H1 (cell line): ENCODE results near the gene SMARCC2. TPM values are rescaled to one million over a fixed set of nuclear protein-coding genes. Genes with fewer than 3 reads are reported as not detected.

Experiments
- CTCF ChIA-PET: fragments of 300-600 bp; sonication (Branson Sonifier 250); formaldehyde crosslinking; loops from one replicate; lab custom pipeline; 2021; ENCODE audit not compliant: partially characterized antibody; lab: Charles Lee
- POLR2A ChIA-PET: fragments of 300-600 bp; sonication (Branson Sonifier 250); formaldehyde crosslinking; loops from one replicate; lab custom pipeline; 2021; ENCODE audit warnings: inconsistent platforms; ENCODE audit not compliant: partially characterized antibody; lab: Charles Lee
- DNase-seq, 2 experiments: peaks; one replicate each; pipeline versions ENCODE4 v3.0.0 to v3.0.0-alpha.2; 2010 to 2022; ENCODE audit warnings: low spot score in 2 of 2, low read depth in 1 of 2, mixed read lengths in 1 of 2
- FAIRE-seq: peaks from 2 replicates; lab custom pipeline; 2011; peaks lifted over from hg19 to GRCh38; lab: Jason Lieb, UNC
- H2AFZ ChIP-seq: 2 replicates; pipeline ENCODE4 v1.8.1; 2012; ENCODE audit warnings: low read length, inconsistent platforms
- H2AK5ac ChIP-seq: 2 replicates; pipeline ENCODE4 v1.6.1; 2013; ENCODE audit warnings: low read depth, low read length
- H2BK120ac ChIP-seq: replicated peaks from 2 replicates; pipeline ENCODE3; 2013; ENCODE audit warnings: low read depth, low read length, inconsistent platforms
- H2BK12ac ChIP-seq: 2 replicates; pipeline ENCODE4 v1.6.1; 2013; ENCODE audit warnings: low read depth, low read length
- H2BK15ac ChIP-seq: 2 replicates; pipeline ENCODE4 v1.6.1; 2013; ENCODE audit warnings: low read length
- H2BK20ac ChIP-seq: 2 replicates; pipeline ENCODE4 v1.6.1; 2013; ENCODE audit warnings: low read length
- H2BK5ac ChIP-seq: 2 replicates; pipeline ENCODE4 v1.6.1; 2013; ENCODE audit warnings: low read depth, low read length
- H3K14ac ChIP-seq: 2 replicates; pipeline ENCODE4 v1.6.1; 2013; ENCODE audit warnings: inconsistent platforms; ENCODE audit not compliant: insufficient read length
- H3K18ac ChIP-seq: 2 replicates; pipeline ENCODE4 v1.6.1; 2013; ENCODE audit warnings: low read length; ENCODE audit errors: extremely low read depth
- H3K23ac ChIP-seq: 2 replicates; pipeline ENCODE4 v1.6.1; 2013; ENCODE audit warnings: inconsistent platforms; ENCODE audit not compliant: insufficient read length
- H3K23me2 ChIP-seq: 2 replicates; pipeline ENCODE4 v1.6.1; 2013; ENCODE audit warnings: low read depth, low read length
- H3K27ac ChIP-seq: 2 replicates; pipeline ENCODE4 v1.6.1; 2011; ENCODE audit warnings: low read depth, low read length, inconsistent platforms
- H3K27me3 ChIP-seq, 4 experiments: replicated peaks in 1 of 4; 1 replicate in 1 of 4; 2 replicates in 3 of 4; pipeline versions ENCODE4 v1.6.1 to v1.8.1; 2011 to 2013; ENCODE audit warnings: low read length in 3 of 4, mild to moderate bottlenecking in 3 of 4, inconsistent platforms in 2 of 4, mixed read lengths in 2 of 4, moderate library complexity in 1 of 4; ENCODE audit not compliant: control insufficient read depth in 3 of 4, insufficient read depth in 3 of 4; ENCODE audit errors: extremely low read depth in 1 of 4
- H3K36me3 ChIP-seq, 4 experiments: 2 replicates each; pipeline versions ENCODE4 v1.6.1 to v1.8.1; 2011 to 2013; ENCODE audit warnings: mild to moderate bottlenecking in 4 of 4, low read length in 3 of 4, moderate library complexity in 2 of 4, control low read depth in 1 of 4, inconsistent platforms in 1 of 4; ENCODE audit not compliant: insufficient read depth in 4 of 4, control insufficient read depth in 2 of 4
- H3K4ac ChIP-seq: replicated peaks from 2 replicates; pipeline ENCODE3; 2013; ENCODE audit warnings: low read length, low read depth, mixed read lengths, inconsistent platforms; ENCODE audit not compliant: insufficient read length
- H3K4me1 ChIP-seq, 4 experiments: replicated peaks in 1 of 4; 1 replicate in 1 of 4; 2 replicates in 3 of 4; pipeline versions ENCODE4 v1.6.1 to v1.8.1; 2011 to 2013; ENCODE audit warnings: low read length in 3 of 4, inconsistent platforms in 2 of 4, mixed read lengths in 1 of 4; ENCODE audit not compliant: insufficient read depth in 4 of 4, control insufficient read depth in 3 of 4
- H3K4me2 ChIP-seq, 2 experiments: 2 replicates each; pipeline versions ENCODE4 v1.6.1 to v1.8.1; 2011 to 2013; ENCODE audit warnings: low read depth in 2 of 2, low read length in 2 of 2, control low read depth in 1 of 2, inconsistent platforms in 1 of 2, mild to moderate bottlenecking in 1 of 2; ENCODE audit not compliant: insufficient read depth in 1 of 2
- H3K4me3 ChIP-seq, 4 experiments: fragments of 200-600, 300-600 bp in 1 of 4; sonication (generic), shearing (Covaris generic), sonication (Bioruptor Twin) in 1 of 4; 2 replicates each; pipeline versions ENCODE4 v1.5.1 to v1.8.1; 2011 to 2016; ENCODE audit warnings: low read length in 4 of 4, low read depth in 3 of 4, control low read depth in 2 of 4, inconsistent platforms in 2 of 4, mild to moderate bottlenecking in 2 of 4, mixed read lengths in 1 of 4, moderate library complexity in 1 of 4; ENCODE audit not compliant: insufficient read depth in 2 of 4; ENCODE audit errors: extremely low read depth in 1 of 4
- H3K56ac ChIP-seq: replicated peaks from 2 replicates; pipeline ENCODE3; 2013; ENCODE audit warnings: low read depth, mild to moderate bottlenecking, mixed read lengths, low read length, inconsistent platforms; ENCODE audit not compliant: insufficient read length
- H3K79me1 ChIP-seq: 2 replicates; pipeline ENCODE4 v1.6.1; 2013; ENCODE audit warnings: low read depth, low read length, control low read depth
- H3K79me2 ChIP-seq, 2 experiments: 2 replicates each; pipeline versions ENCODE4 v1.6.1 to v1.8.1; 2012 to 2013; ENCODE audit warnings: low read length in 2 of 2, mild to moderate bottlenecking in 2 of 2, inconsistent platforms in 1 of 2; ENCODE audit not compliant: insufficient read depth in 2 of 2, control insufficient read depth in 1 of 2
- H3K9ac ChIP-seq, 4 experiments: replicated peaks in 1 of 4; 1 replicate in 1 of 4; 2 replicates in 3 of 4; pipeline versions ENCODE4 v1.6.1 to v1.8.1; 2011 to 2013; ENCODE audit warnings: low read depth in 3 of 4, low read length in 3 of 4, control low read depth in 2 of 4, mild to moderate bottlenecking in 2 of 4, moderate library complexity in 2 of 4, inconsistent platforms in 1 of 4; ENCODE audit errors: extremely low read depth in 1 of 4
- H3K9me3 ChIP-seq, 2 experiments: 2 replicates each; pipeline versions ENCODE4 v1.6.1 to v1.8.1; 2012 to 2013; ENCODE audit warnings: mild to moderate bottlenecking in 2 of 2, moderate library complexity in 2 of 2, control low read depth in 1 of 2, inconsistent platforms in 1 of 2, low read depth in 1 of 2, low read length in 1 of 2, mixed read lengths in 1 of 2; ENCODE audit not compliant: insufficient read depth in 2 of 2
- H4K20me1 ChIP-seq, 2 experiments: replicated peaks in 1 of 2; 2 replicates each; pipeline versions ENCODE3 to v1.8.1; 2011 to 2013; ENCODE audit warnings: inconsistent platforms in 2 of 2, low read length in 2 of 2, mild to moderate bottlenecking in 1 of 2; ENCODE audit not compliant: insufficient read depth in 2 of 2, control insufficient read depth in 1 of 2
- H4K5ac ChIP-seq: 2 replicates; pipeline ENCODE4 v1.6.1; 2013; ENCODE audit warnings: low read length, low read depth, mixed read lengths, inconsistent platforms; ENCODE audit not compliant: insufficient read length
- H4K8ac ChIP-seq: 2 replicates; pipeline ENCODE4 v1.8.0; 2013; ENCODE audit warnings: mild to moderate bottlenecking, moderate library complexity, low read length, inconsistent platforms; ENCODE audit not compliant: insufficient read depth; ENCODE audit errors: extremely low read depth
- H4K91ac ChIP-seq: replicated peaks from 2 replicates; pipeline ENCODE3; 2013; ENCODE audit warnings: low read length, mixed read lengths, inconsistent platforms; ENCODE audit not compliant: insufficient read length
- EP300 ChIP-seq, 2 experiments: IDR thresholded peaks; 1 replicate in 1 of 2; 2 replicates in 1 of 2; pipeline ENCODE4 v1.6.1; 2011 to 2012; ENCODE audit warnings: low read depth in 2 of 2, low read length in 2 of 2, mild to moderate bottlenecking in 2 of 2, borderline replicate concordance in 1 of 2, inconsistent platforms in 1 of 2, moderate library complexity in 1 of 2
- GABPA ChIP-seq: IDR thresholded peaks from 2 replicates; pipeline ENCODE4 v1.6.1; 2011; ENCODE audit warnings: mild to moderate bottlenecking, low read length, moderate library complexity, borderline replicate concordance; ENCODE audit not compliant: insufficient read depth
- POLR2A ChIP-seq, 2 experiments: IDR thresholded peaks; 1 replicate in 1 of 2; 2 replicates in 1 of 2; pipeline ENCODE4 v1.6.1; 2011; ENCODE audit warnings: low read depth in 2 of 2, low read length in 2 of 2, mild to moderate bottlenecking in 2 of 2; ENCODE audit errors: control extremely low read depth in 1 of 2
- SUZ12 ChIP-seq: fragments of 200-600 bp; sonication (generic); IDR thresholded peaks from 2 replicates; pipeline ENCODE4 v1.6.1; 2012; ENCODE audit warnings: mild to moderate bottlenecking, inconsistent platforms, low read length, moderate library complexity, mixed read lengths
- TAF1 ChIP-seq: IDR thresholded peaks from 2 replicates; pipeline ENCODE4 v1.6.1; 2011; ENCODE audit warnings: mild to moderate bottlenecking, low read depth, low read length
- USF2 ChIP-seq: IDR thresholded peaks from 2 replicates; pipeline ENCODE4 v1.6.1; 2011; ENCODE audit warnings: low read length, improper control_type of control experiment
- YY1 ChIP-seq: IDR thresholded peaks from 2 replicates; pipeline ENCODE4 v1.6.1; 2011; ENCODE audit warnings: low read depth, mild to moderate bottlenecking, low read length
- WGBS, 2 experiments: shearing (Covaris generic) in 1 of 2; methylation state at CpG; one replicate each; pipeline versions ENCODE4 v1.1.6 to v1.1.7; 2013 to 2015; ENCODE audit warnings: low lambda C conversion rate in 2 of 2, mixed read lengths in 2 of 2, inconsistent platforms in 1 of 2, low coverage in 1 of 2, missing lambda C conversion rate in 1 of 2; ENCODE audit not compliant: insufficient replicate concordance in 2 of 2, insufficient coverage in 1 of 2, insufficient read length in 1 of 2; ENCODE audit errors: extremely low coverage in 1 of 2, missing lambda C conversion rate in 1 of 2; 5-methylcytosine and 5-hydroxymethylcytosine counted together
- polyA plus RNA-seq, 7 experiments: library from polyadenylated mRNA; depleted of rRNA in 3 of 7; stranded (reverse) in 5 of 7; unstranded in 2 of 7; fragments of >200 nt in 5 of 7; fragments of 200-250 nt in 2 of 7; gene quantifications; 1 replicate in 5 of 7; 2 replicates in 1 of 7; 4 replicates in 1 of 7; pipeline versions ENCODE4 v1.2.1 to v1.2.3, GENCODE V29; 2011 to 2013; ENCODE audit warnings: missing spikeins in 2 of 7, mixed read lengths in 2 of 7
- total RNA-seq: library from RNA; stranded (reverse); fragmentation: NEBNext Ultra II Directional; extraction: Animal tissue kit (Norgen Biotek cat#: 25700); gene quantifications from 2 replicates; pipeline ENCODE4 v1.2.1, GENCODE V29; 2021
- TF ChIP-seq, protein P1 (sequence below): IDR thresholded peaks from 2 replicates; pipeline ENCODE4 v1.6.1; 2012; ENCODE audit warnings: low read length, inconsistent platforms

The SMARCC2 gene
- total and polyA plus RNA-seq, 2 of the 8 experiments (the other 6 are each of a cell fraction or from before 2014, with no cell fraction given), result 33.9 to 78.5 TPM

GRCh38 chr12:56224102-56224701 lies 34.9 kb upstream of the SMARCC2 start, which contains the start of gene NABP2:
Gene NABP2, plus strand, starts transcription at chr12:56224342. Its CDS starts 515 bp downstream, at chr12:56224857.
- Histone ChIP-seq H3K23ac (no peak within 1 kb of the TSS), H2BK15ac (no peak within 1 kb of the TSS), H3K23me2 (peaks cover 22% of the 10 kb centered on the region), H4K5ac (peak within 1 kb of the TSS; percentile 64), H3K27me3 (no peaks in the 10 kb centered on the region), H2BK20ac (no peak within 1 kb of the TSS), H3K36me3 (peaks cover 0 to 4% (median 1%) of the 10 kb centered on the region in 4 experiments; a peak in 1 of 8 replicates), H3K9ac (peak within 1 kb of the TSS in 2 of 4 experiments; percentile 45 to 46; a peak in 3 of 7 replicates), H3K4me2 (peak within 1 kb of the TSS; percentile 90 to 100), H2AK5ac (0 out of 2 replicates have a peak within 1 kb of the TSS, but pooled peaks have one; percentile 0), H2BK5ac (peak within 1 kb of the TSS; percentile 55; the same call in 1 of the 2 replicates), H3K27ac (peak within 1 kb of the TSS; percentile 59; the same call in 1 of the 2 replicates), H3K56ac (no peak within 1 kb of the TSS), H3K14ac (no peak within 1 kb of the TSS), H3K4me1 (peaks cover 3 to 13% (median 6%) of the 10 kb centered on the region in 4 experiments; a peak in 6 of 7 replicates), H3K79me1 (peaks cover 6% of the 10 kb centered on the region), H2AFZ (peak within 1 kb of the TSS; percentile 64; the same call in 1 of the 2 replicates), H3K79me2 (peaks cover 0 to 17% of the 10 kb centered on the region in 2 experiments; a peak in 2 of 4 replicates), H3K4me3 (peak within 1 kb of the TSS; percentile 49 to 78 (median 66)), H3K9me3 (no peaks in the 10 kb centered on the region), H3K4ac (peak within 1 kb of the TSS; percentile 63), H3K18ac (peak within 1 kb of the TSS; percentile 54; the same call in 1 of the 2 replicates), H4K20me1 (peaks cover 0 to 2% of the 10 kb centered on the region in 2 experiments), H4K8ac (0 out of 2 replicates have a peak within 1 kb of the TSS, but pooled peaks have one; percentile 58), H4K91ac (peak within 1 kb of the TSS; percentile 8), H2BK12ac (no peak within 1 kb of the TSS; the same call in 1 of the 2 replicates), H2BK120ac (peak within 1 kb of the TSS; percentile 9)
- DNase-seq (peak; percentile 95 to 98), FAIRE-seq (peak; percentile 60)
- 3% methylated on average over 35 of the region's 41 CpGs; no CpG with 5 or more reads in 1 of the 2 experiments for WGBS, 2 experiments
- POLR2A ChIA-PET, result interaction anchor here (1.0 to 4.3 kb wide), 2 partner anchors 11 to 45 kb away, joined by 3 to 41 read pairs; no protein-coding TSS in a partner anchor
- CTCF ChIA-PET, result interaction anchor here (2.6 to 10.5 kb wide), 5 partner anchors 17 to 105 kb away, joined by 12 to 89 read pairs (median 28); partner anchors contain the start of genes ANKRD52 and ZC3H10
- TF ChIP-seq GABPA, result peak; percentile 86; the same call in 1 of the 2 replicates
- peak; percentile 19; the same call in 1 of the 2 replicates for TF ChIP-seq YY1
- TF ChIP-seq TAF1, result peak; percentile 44; the same call in 1 of the 2 replicates
- no peak for TF ChIP-seq SUZ12
- TF ChIP-seq, protein P1, sequence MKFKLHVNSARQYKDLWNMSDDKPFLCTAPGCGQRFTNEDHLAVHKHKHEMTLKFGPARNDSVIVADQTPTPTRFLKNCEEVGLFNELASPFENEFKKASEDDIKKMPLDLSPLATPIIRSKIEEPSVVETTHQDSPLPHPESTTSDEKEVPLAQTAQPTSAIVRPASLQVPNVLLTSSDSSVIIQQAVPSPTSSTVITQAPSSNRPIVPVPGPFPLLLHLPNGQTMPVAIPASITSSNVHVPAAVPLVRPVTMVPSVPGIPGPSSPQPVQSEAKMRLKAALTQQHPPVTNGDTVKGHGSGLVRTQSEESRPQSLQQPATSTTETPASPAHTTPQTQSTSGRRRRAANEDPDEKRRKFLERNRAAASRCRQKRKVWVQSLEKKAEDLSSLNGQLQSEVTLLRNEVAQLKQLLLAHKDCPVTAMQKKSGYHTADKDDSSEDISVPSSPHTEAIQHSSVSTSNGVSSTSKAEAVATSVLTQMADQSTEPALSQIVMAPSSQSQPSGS, result no peak
- no peak for TF ChIP-seq POLR2A (IDR thresholded peaks at IDR 0.05; ENCODE audit: control extremely low read depth in 1 of 2, low read depth in 2 of 2, low read length in 2 of 2)
- no peak for TF ChIP-seq EP300 (IDR thresholded peaks at IDR 0.05; ENCODE audit: borderline replicate concordance in 1 of 2, low read depth in 2 of 2, low read length in 2 of 2)
- TF ChIP-seq USF2, result peak; percentile 33; the same call in 1 of the 2 replicates
